ENCODE results near the gene RIMBP2. TPM values are rescaled to one million over a fixed set of nuclear protein-coding genes. Genes with fewer than 3 reads are reported as not detected.
"Not testable (repeated sequence)": the region's sequence is repeated elsewhere in the genome, so short reads cannot be mapped to it uniquely, and the experiment has no call there.

The RIMBP2 gene
- not detected for total RNA-seq
- long read RNA-seq = 0 reads

GRCh38 chr12:130715998-130716968 is at the start of gene RIMBP2:
RIMBP2 (minus strand) TSS chr12:130716299; CDS start chr12:130479013, 237,286 bp downstream.
- DNase-seq (ENCODE audit: low spot score) = no peak
- intact Hi-C loops (cut with DNase I) = no loop called here

GRCh38 chr12:130765186-130765659 is 49.1 kb upstream of the RIMBP2 start:
- DNase-seq (ENCODE audit: low spot score) = no peak
- intact Hi-C loops (cut with DNase I) = no loop called here

GRCh38 chr12:130764475-130765185 is 48.5 kb upstream of the RIMBP2 start:
- intact Hi-C loops (cut with DNase I) = no loop called here
- DNase-seq (ENCODE audit: low spot score) = no peak

- intact Hi-C loops (cut with DNase I) = no loop called here
- no peak for DNase-seq (ENCODE audit: low spot score)
These were observed 48.0 kb upstream of the RIMBP2 start for GRCh38 chr12:130764073-130764472.

- no peak for DNase-seq (ENCODE audit: low spot score)
- intact Hi-C loops (cut with DNase I) = no loop called here
These were observed 46.2 kb upstream of the RIMBP2 start for GRCh38 chr12:130762319-130762675.

- no peak for DNase-seq (ENCODE audit: low spot score)
- intact Hi-C loops (cut with DNase I) = no loop called here
These were observed 45.6 kb upstream of the RIMBP2 start for GRCh38 chr12:130761537-130762318.

- intact Hi-C loops (cut with DNase I) = no loop called here
- DNase-seq (ENCODE audit: low spot score) = no peak
These were observed 38.3 kb upstream of the RIMBP2 start for GRCh38 chr12:130754234-130754901.

GRCh38 chr12:130752692-130753230 is 36.7 kb upstream of the RIMBP2 start:
- DNase-seq (ENCODE audit: low spot score) = no peak
- intact Hi-C loops (cut with DNase I) = no loop called here

- DNase-seq (ENCODE audit: low spot score); intact Hi-C loops (cut with DNase I): not testable (repeated sequence)
These were observed 35.9 kb upstream of the RIMBP2 start for GRCh38 chr12:130752037-130752436.

GRCh38 chr12:130748786-130749185 is 32.7 kb upstream of the RIMBP2 start:
- no peak for DNase-seq (ENCODE audit: low spot score)
- intact Hi-C loops (cut with DNase I) = loop anchor here (1.0 to 5.0 kb wide), 2 partner anchors 346 to 701 kb away; no protein-coding TSS in a partner anchor

- intact Hi-C loops (cut with DNase I) = loop anchor here (1.0 to 5.0 kb wide), 2 partner anchors 346 to 701 kb away; no protein-coding TSS in a partner anchor
- peak; percentile 81 for DNase-seq (ENCODE audit: low spot score)
These were observed 32.0 kb upstream of the RIMBP2 start for GRCh38 chr12:130747867-130748740.

GRCh38 chr12:130746546-130746945 is 30.4 kb upstream of the RIMBP2 start:
- intact Hi-C loops (cut with DNase I) = loop anchor here (5.0 kb wide), 1 partner anchor 699 kb away; no protein-coding TSS in a partner anchor
- DNase-seq (ENCODE audit: low spot score) = no peak

- DNase-seq (ENCODE audit: low spot score) = no peak
- intact Hi-C loops (cut with DNase I) = loop anchor here (5.0 kb wide), 1 partner anchor 699 kb away; no protein-coding TSS in a partner anchor
These were observed 29.8 kb upstream of the RIMBP2 start for GRCh38 chr12:130745921-130746320.

- intact Hi-C loops (cut with DNase I) = no loop called here
- no peak for DNase-seq (ENCODE audit: low spot score)
These were observed 28.2 kb upstream of the RIMBP2 start for GRCh38 chr12:130744274-130744673.

- intact Hi-C loops (cut with DNase I) = no loop called here
- DNase-seq (ENCODE audit: low spot score) = no peak
These were observed 27.5 kb upstream of the RIMBP2 start for GRCh38 chr12:130743606-130744005.

GRCh38 chr12:130743176-130743575 is 27.1 kb upstream of the RIMBP2 start:
- intact Hi-C loops (cut with DNase I) = no loop called here
- no peak for DNase-seq (ENCODE audit: low spot score)

- DNase-seq (ENCODE audit: low spot score) = no peak
- intact Hi-C loops (cut with DNase I) = no loop called here
These were observed 26.6 kb upstream of the RIMBP2 start for GRCh38 chr12:130742716-130743115.

GRCh38 chr12:130742112-130742511 is 26.0 kb upstream of the RIMBP2 start:
- no peak for DNase-seq (ENCODE audit: low spot score)
- intact Hi-C loops (cut with DNase I) = no loop called here

Measured in cardiac septum (tissue), 1 donor.